T-helper 1 cell treated with Interleukin-12 subunit alpha and Interleukin-12 subunit beta and Interleukin-4 antibody, amounts not matched to agents 30 ng/mL and 1 ng/mL, for 36 hours (primary cell): ENCODE data around the gene RNF32. TPM values are rescaled to one million over a fixed set of nuclear protein-coding genes. Genes with fewer than 3 reads are reported as not detected.

Source experiments
- intact Hi-C: fragments of 100-400 bp; cut with micrococcal nuclease; formaldehyde crosslinking; loops from one replicate; pipeline ENCODE4 v1.15.1; 2024
- total RNA-seq: library from RNA; stranded (reverse); gene quantifications from 2 replicates; pipeline ENCODE4 v1.2.3, GENCODE V29; 2022

RNF32 gene
- total RNA-seq = 3.7 TPM in 2 replicates

GRCh38 chr7:156640257-156640948, at the start of gene RNF32:
TSS of gene RNF32 (plus strand) at chr7:156640774. CDS start at chr7:156643878, 3,104 bp downstream.
- intact Hi-C loops = loop anchor here (1.0 to 10.0 kb wide), 11 partner anchors 111 to 1433 kb away; partner anchors contain the start of genes DNAJB6, LMBR1, RBM33 and SHH

- intact Hi-C loops = no loop called here
Observed at GRCh38 chr7:156592155-156592884, 48.3 kb upstream of the RNF32 start.

- intact Hi-C loops = no loop called here
Observed at GRCh38 chr7:156594283-156595080, 46.1 kb upstream of the RNF32 start.

GRCh38 chr7:156600496-156600895, 40.1 kb upstream of the RNF32 start:
- intact Hi-C loops = no loop called here

- intact Hi-C loops = no loop called here
Observed at GRCh38 chr7:156602283-156602682, 38.3 kb upstream of the RNF32 start.

GRCh38 chr7:156603011-156603410, 37.6 kb upstream of the RNF32 start:
- intact Hi-C loops = no loop called here

- intact Hi-C loops = no loop called here
Observed at GRCh38 chr7:156603629-156604028, 36.9 kb upstream of the RNF32 start.

- intact Hi-C loops = no loop called here
Observed at GRCh38 chr7:156604311-156604710, 36.3 kb upstream of the RNF32 start.

GRCh38 chr7:156604836-156605695, 35.5 kb upstream of the RNF32 start:
- intact Hi-C loops = no loop called here

- intact Hi-C loops = no loop called here
Observed at GRCh38 chr7:156606135-156606534, 34.4 kb upstream of the RNF32 start.

GRCh38 chr7:156606691-156607331, 33.8 kb upstream of the RNF32 start:
- intact Hi-C loops = no loop called here

- intact Hi-C loops = no loop called here
Observed at GRCh38 chr7:156607332-156608172, 33.0 kb upstream of the RNF32 start.

- intact Hi-C loops = no loop called here
Observed at GRCh38 chr7:156608173-156608478, 32.4 kb upstream of the RNF32 start.

- intact Hi-C loops = no loop called here
Observed at GRCh38 chr7:156609010-156609877, 31.3 kb upstream of the RNF32 start.

- intact Hi-C loops = loop anchor here (10.0 kb wide), 4 partner anchors 165 to 1605 kb away; partner anchors contain the start of genes PAXIP1, RBM33 and SHH
Observed at GRCh38 chr7:156610130-156610529, 30.4 kb upstream of the RNF32 start.

GRCh38 chr7:156610601-156611000, 30.0 kb upstream of the RNF32 start:
- intact Hi-C loops = loop anchor here (10.0 kb wide), 4 partner anchors 164 to 1606 kb away; partner anchors contain the start of genes PAXIP1, RBM33 and SHH

GRCh38 chr7:156611014-156612010, 29.3 kb upstream of the RNF32 start:
- intact Hi-C loops = loop anchor here (2.0 to 10.0 kb wide), 5 partner anchors 163 to 1607 kb away; partner anchors contain the start of genes LMBR1, PAXIP1, RBM33 and SHH
